GM19455 (cell line): ENCODE measurements around the gene CA12.
"Not testable (repeated sequence)": the region's sequence is repeated elsewhere in the genome, so short reads cannot be mapped to it uniquely, and the experiment has no call there.

Experiments
- ATAC-seq: cut with Tn5 transposase; IDR thresholded peaks from one replicate; pipeline ENCODE4 v1.9.1; 2021; ENCODE audit not compliant: unreplicated experiment

CA12 gene

GRCh38 chr15:63381301-63382204 is at the start of gene CA12:
Gene CA12 (minus strand): TSS chr15:63381846. CDS start chr15:63381720, 126 bp downstream.
- ATAC-seq = no peak

- no peak for ATAC-seq
Observed at GRCh38 chr15:63430766-63431451, 49.3 kb upstream of the CA12 start.

GRCh38 chr15:63426552-63426951 is 44.9 kb upstream of the CA12 start:
- no peak for ATAC-seq

- ATAC-seq = no peak
Observed at GRCh38 chr15:63425426-63425985, 43.9 kb upstream of the CA12 start.

- ATAC-seq = no peak
Observed at GRCh38 chr15:63422891-63423590, 41.4 kb upstream of the CA12 start.

- no peak for ATAC-seq
Observed at GRCh38 chr15:63421433-63421832, 39.8 kb upstream of the CA12 start.

- no peak for ATAC-seq
Observed at GRCh38 chr15:63420333-63420747, 38.7 kb upstream of the CA12 start.

GRCh38 chr15:63418811-63419210 is 37.2 kb upstream of the CA12 start:
- no peak for ATAC-seq

- no peak for ATAC-seq
Observed at GRCh38 chr15:63417721-63418120, 36.1 kb upstream of the CA12 start.

GRCh38 chr15:63417274-63417673 is 35.6 kb upstream of the CA12 start:
- not testable (repeated sequence) for ATAC-seq

- ATAC-seq = no peak
Observed at GRCh38 chr15:63414474-63415120, 33.0 kb upstream of the CA12 start.

GRCh38 chr15:63412551-63412950 is 30.9 kb upstream of the CA12 start:
- ATAC-seq = no peak

GRCh38 chr15:63411866-63412265 is 30.2 kb upstream of the CA12 start:
- no peak for ATAC-seq

- ATAC-seq = no peak
Observed at GRCh38 chr15:63409179-63409578, 27.5 kb upstream of the CA12 start.

- ATAC-seq = no peak
Observed at GRCh38 chr15:63408524-63408923, 26.9 kb upstream of the CA12 start.

- no peak for ATAC-seq
Observed at GRCh38 chr15:63407612-63408011, 26.0 kb upstream of the CA12 start.

GRCh38 chr15:63405683-63406390 is 24.2 kb upstream of the CA12 start:
- ATAC-seq = no peak

GRCh38 chr15:63405159-63405558 is 23.5 kb upstream of the CA12 start:
- ATAC-seq = no peak

GRCh38 chr15:63403254-63403945 is 21.8 kb upstream of the CA12 start:
- no peak for ATAC-seq
